Vagina (tissue), 2 donors: ENCODE results near the gene MMEL1. TPM values are rescaled to one million over a fixed set of nuclear protein-coding genes. Genes with fewer than 3 reads are reported as not detected.

Source experiments
- DNase-seq, 2 donors: peaks; one replicate each; pipeline ENCODE4 v3.0.0-alpha.2; 2017; ENCODE audit errors: extremely low spot score in 2 of 2
- H3K27ac ChIP-seq: fragments of 200-600 bp; sonication (generic); one replicate; pipeline ENCODE4 v1.5.1; 2019
- H3K27me3 ChIP-seq: fragments of 200-600 bp; sonication (generic); one replicate; pipeline ENCODE4 v1.5.1; 2019
- H3K36me3 ChIP-seq, 2 donors: fragments of 200-600 bp; sonication (generic); one replicate each; pipeline ENCODE4 v1.5.1; 2017 to 2019
- H3K4me1 ChIP-seq: fragments of 200-600 bp; sonication (generic); one replicate; pipeline ENCODE4 v1.5.1; 2019
- H3K4me3 ChIP-seq, 2 donors: fragments of 200-600 bp; sonication (generic); 1 replicate in 1 of 2; 2 replicates in 1 of 2; pipeline ENCODE4 v1.5.1; 2016 to 2019
- H3K9me3 ChIP-seq: fragments of 200-600 bp; sonication (generic); one replicate; pipeline ENCODE4 v1.5.1; 2019
- POLR2A ChIP-seq, 2 donors: fragments of 450-650 bp; IDR thresholded peaks; one replicate each; pipeline ENCODE4 v1.6.1; 2017; ENCODE audit warnings: antibody characterized with exemption in 2 of 2, mild to moderate bottlenecking in 2 of 2, moderate library complexity in 2 of 2
- POLR2AphosphoS5 ChIP-seq, 2 donors: sonication (generic); formaldehyde crosslinking; IDR thresholded peaks; one replicate each; pipeline ENCODE4 v1.9.0; 2017; ENCODE audit warnings: antibody characterized with exemption in 2 of 2, mild to moderate bottlenecking in 2 of 2, low read depth in 1 of 2; ENCODE audit not compliant: insufficient read depth in 1 of 2
- intact Hi-C: fragments of 100-400 bp; cut with DNase I; formaldehyde crosslinking; loops from one replicate; pipeline ENCODE4 v1.15.1; 2023
- total RNA-seq: library from RNA; depleted of rRNA; stranded (reverse); fragments of >200 nt; gene quantifications from one replicate; pipeline ENCODE4 v1.2.3, GENCODE V29; 2016
- TF ChIP-seq, protein P1 (sequence below), 3 experiments: fragments of 450-650 bp in 2 of 3; fragments of 200-600 bp in 1 of 3; sonication (generic) in 1 of 3; IDR thresholded peaks; one replicate each; pipeline ENCODE4 v1.5.1; 2017 to 2019; ENCODE audit warnings: antibody characterized with exemption in 3 of 3, mild to moderate bottlenecking in 2 of 3, moderate library complexity in 2 of 3

The MMEL1 gene
- total RNA-seq, 1 donor from 2014 or later, result 4.4 TPM

GRCh38 chr1:2614145-2614544 is 18.7 kb downstream of the MMEL1 start:
- no peaks in the 10 kb centered on the region for H3K27me3 ChIP-seq

GRCh38 chr1:2612591-2613365 is 20.0 kb downstream of the MMEL1 start:
- Histone ChIP-seq H3K27ac (no peak overlapping the region), H3K36me3 (no peaks in the 10 kb centered on the region), H3K4me1 (peaks cover 4% of the 10 kb centered on the region), H3K27me3 (no peaks in the 10 kb centered on the region), H3K4me3 (no peak overlapping the region), H3K9me3 (no peaks in the 10 kb centered on the region)
- DNase-seq, result no peak
- intact Hi-C loops, result no loop called here
- TF ChIP-seq POLR2AphosphoS5 (IDR thresholded peaks at IDR 0.05; ENCODE audit: insufficient read depth in 1 of 2, low read depth in 1 of 2), result no peak
- TF ChIP-seq, protein P1, sequence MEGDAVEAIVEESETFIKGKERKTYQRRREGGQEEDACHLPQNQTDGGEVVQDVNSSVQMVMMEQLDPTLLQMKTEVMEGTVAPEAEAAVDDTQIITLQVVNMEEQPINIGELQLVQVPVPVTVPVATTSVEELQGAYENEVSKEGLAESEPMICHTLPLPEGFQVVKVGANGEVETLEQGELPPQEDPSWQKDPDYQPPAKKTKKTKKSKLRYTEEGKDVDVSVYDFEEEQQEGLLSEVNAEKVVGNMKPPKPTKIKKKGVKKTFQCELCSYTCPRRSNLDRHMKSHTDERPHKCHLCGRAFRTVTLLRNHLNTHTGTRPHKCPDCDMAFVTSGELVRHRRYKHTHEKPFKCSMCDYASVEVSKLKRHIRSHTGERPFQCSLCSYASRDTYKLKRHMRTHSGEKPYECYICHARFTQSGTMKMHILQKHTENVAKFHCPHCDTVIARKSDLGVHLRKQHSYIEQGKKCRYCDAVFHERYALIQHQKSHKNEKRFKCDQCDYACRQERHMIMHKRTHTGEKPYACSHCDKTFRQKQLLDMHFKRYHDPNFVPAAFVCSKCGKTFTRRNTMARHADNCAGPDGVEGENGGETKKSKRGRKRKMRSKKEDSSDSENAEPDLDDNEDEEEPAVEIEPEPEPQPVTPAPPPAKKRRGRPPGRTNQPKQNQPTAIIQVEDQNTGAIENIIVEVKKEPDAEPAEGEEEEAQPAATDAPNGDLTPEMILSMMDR (IDR thresholded peaks at IDR 0.05), result no peak
- TF ChIP-seq POLR2A (IDR thresholded peaks at IDR 0.05), result no peak

More at GRCh38 chr1:2614145-2614544, 18.7 kb downstream of the MMEL1 start:
- TF ChIP-seq POLR2AphosphoS5 (IDR thresholded peaks at IDR 0.05; ENCODE audit: insufficient read depth in 1 of 2, low read depth in 1 of 2) (no peak), POLR2A (IDR thresholded peaks at IDR 0.05) (no peak)
- TF ChIP-seq, protein P1 (IDR thresholded peaks at IDR 0.05), result no peak
- no peak overlapping the region for H3K27ac ChIP-seq
- H3K36me3 ChIP-seq, result no peaks in the 10 kb centered on the region
- H3K4me3 ChIP-seq, result no peak overlapping the region
- intact Hi-C loops, result no loop called here
- DNase-seq, result no peak
- H3K4me1 ChIP-seq, result peaks cover 4% of the 10 kb centered on the region
- H3K9me3 ChIP-seq, result no peaks in the 10 kb centered on the region

DNA sequence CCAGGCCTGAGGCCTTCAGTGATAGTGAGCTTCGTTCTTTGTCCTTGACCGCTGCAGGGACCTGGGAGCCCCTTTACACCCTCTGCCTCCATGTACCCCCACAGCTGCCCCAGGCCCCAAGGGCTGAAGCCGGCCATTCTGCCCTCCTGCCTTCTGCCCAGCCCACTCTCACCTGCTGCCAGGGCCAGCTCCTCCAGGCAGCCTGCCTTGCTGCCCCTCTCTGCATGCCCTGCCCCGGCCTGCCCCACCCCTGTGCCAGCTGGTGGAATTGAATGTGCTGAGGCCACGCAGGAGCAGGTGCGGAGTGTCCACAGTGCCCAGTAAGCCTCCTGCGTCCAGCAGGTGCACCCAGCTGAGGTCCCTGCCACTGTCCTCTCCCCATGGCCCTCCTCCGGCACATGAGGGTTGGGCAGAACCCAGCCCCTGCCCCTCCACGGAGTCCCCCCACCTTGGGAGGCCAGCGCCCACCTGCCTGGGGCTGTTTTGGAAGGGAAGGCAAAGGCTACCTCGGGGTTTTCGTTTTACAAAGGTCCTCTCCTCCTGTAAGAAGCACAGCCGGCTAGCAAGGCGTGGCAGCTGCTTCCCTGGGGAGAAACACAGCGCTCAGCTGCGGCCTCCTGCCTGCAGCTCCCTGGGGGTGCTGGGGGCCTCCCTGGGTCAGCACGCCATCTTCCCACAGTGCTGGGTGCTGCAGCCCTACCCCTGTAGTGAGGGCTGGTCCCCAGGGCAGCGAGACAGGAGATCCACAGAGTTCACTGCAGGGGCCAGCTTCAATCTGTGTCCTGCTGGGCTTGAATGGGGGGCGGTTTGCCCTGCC is 21.0 kb downstream of the MMEL1 start:
- no peak overlapping the region for H3K27ac ChIP-seq
- H3K36me3 ChIP-seq, result no peaks in the 10 kb centered on the region
- intact Hi-C loops, result no loop called here
- no peaks in the 10 kb centered on the region for H3K9me3 ChIP-seq
- H3K4me3 ChIP-seq, result no peak overlapping the region
- TF ChIP-seq, protein P1 (IDR thresholded peaks at IDR 0.05), result no peak
- no peak for TF ChIP-seq POLR2AphosphoS5 (IDR thresholded peaks at IDR 0.05; ENCODE audit: insufficient read depth in 1 of 2, low read depth in 1 of 2)
- TF ChIP-seq POLR2A (IDR thresholded peaks at IDR 0.05), result no peak
- no peaks in the 10 kb centered on the region for H3K27me3 ChIP-seq
- no peak for DNase-seq
- peaks cover 4% of the 10 kb centered on the region for H3K4me1 ChIP-seq

- TF ChIP-seq POLR2AphosphoS5 (IDR thresholded peaks at IDR 0.05; ENCODE audit: insufficient read depth in 1 of 2, low read depth in 1 of 2) (no peak), POLR2A (IDR thresholded peaks at IDR 0.05) (no peak)
- TF ChIP-seq, protein P1 (IDR thresholded peaks at IDR 0.05), result no peak
- no peak overlapping the region for H3K27ac ChIP-seq
- no peak for DNase-seq
- H3K4me3 ChIP-seq, result no peak overlapping the region
- H3K36me3 ChIP-seq, result no peaks in the 10 kb centered on the region
- H3K9me3 ChIP-seq, result no peaks in the 10 kb centered on the region
- H3K4me1 ChIP-seq, result peaks cover 4% of the 10 kb centered on the region
- H3K27me3 ChIP-seq, result no peaks in the 10 kb centered on the region
- intact Hi-C loops, result no loop called here
These were observed 21.8 kb downstream of the MMEL1 start for GRCh38 chr1:2611031-2611501.
